NCI-H748 treated with DMSO at 0.1 percent for 48 hours (cell line): ENCODE measurements around the gene RHCE.
"Not testable (repeated sequence)": the region's sequence is repeated elsewhere in the genome, so short reads cannot be mapped to it uniquely, and the experiment has no call there.

Experiments
- DNase-seq: peaks from one replicate; lab custom pipeline; 2025; lab: John Stamatoyannopoulos, UW

Gene RHCE

DNA sequence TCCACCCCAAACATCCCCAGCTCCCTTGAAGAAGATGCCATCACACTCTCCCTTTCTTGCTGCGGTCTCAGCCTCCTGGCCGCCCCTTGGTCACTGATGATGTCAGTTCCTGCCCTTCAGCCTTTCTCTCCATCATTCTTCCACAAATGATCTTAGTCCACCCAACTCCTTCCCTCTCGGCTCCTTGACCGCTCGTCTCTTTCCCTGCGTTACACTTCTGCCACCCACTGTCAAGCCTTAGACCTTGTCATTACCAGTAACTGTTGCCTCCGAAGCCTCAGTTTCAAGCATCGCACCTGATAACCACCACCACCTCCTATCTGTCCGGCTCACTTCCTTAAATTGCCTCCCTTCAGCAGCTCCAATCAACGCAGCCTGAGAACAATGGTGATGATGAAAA lies 23.1 kb downstream of the RHCE start:
- DNase-seq = not testable (repeated sequence)

DNA sequence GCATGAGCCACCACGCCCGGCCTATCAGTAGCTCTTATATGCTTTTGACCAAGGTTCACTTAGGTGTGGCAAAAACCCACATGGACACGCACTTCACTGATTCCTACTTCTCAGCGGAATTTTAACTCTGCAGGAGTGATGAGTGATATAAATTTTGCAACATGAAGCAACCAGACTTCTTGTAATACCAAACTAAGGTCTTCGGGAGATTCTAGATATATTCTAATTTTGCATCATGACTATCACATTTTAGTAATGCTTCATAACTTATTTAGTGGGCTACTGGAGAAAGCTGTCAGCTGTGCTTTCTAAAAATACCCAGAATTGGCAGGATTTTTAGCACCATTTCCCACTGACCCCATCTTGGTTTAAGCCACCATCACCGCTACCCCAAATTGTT lies 27.8 kb downstream of the RHCE start:
- DNase-seq = no peak

DNA sequence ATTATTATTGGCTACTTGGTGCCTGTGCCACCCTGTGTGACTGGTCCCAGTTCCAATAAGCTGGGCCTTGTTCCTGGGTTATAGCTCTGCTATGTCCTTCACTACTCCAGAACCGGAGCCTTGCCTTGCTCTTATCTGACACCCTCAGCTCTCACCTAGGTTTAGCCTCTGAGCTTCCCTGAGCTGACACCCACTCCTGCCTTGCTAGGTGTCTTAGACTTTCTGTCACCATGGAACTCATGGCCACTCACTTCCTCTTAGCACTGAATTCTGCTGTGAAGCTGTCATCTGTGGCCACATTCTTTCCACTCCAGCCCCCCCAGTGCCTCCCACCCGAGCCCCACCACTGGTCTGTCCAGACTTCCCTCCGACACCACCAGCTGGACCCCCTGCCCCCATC lies 30.9 kb downstream of the RHCE start:
- DNase-seq = not testable (repeated sequence)

DNA sequence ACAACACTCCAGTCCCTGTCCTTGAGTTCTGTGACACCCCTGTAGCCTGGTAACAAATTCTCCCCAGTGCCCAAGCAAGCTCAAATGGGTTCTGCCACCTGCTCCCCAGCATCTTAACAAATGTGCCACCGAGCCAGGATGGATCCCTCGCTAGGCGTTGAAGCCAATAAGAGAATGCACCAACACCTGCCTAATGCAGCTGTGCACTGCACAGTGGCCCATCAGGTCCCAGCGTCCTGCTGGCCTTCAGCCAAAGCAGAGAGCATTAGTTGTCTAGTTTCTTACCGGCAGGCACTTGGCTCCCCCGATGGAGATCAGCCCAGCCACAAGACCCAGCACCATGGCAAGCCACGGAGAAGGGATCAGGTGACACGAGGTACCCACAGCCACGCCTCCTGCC lies 31.9 kb downstream of the RHCE start:
- not testable (repeated sequence) for DNase-seq

DNA sequence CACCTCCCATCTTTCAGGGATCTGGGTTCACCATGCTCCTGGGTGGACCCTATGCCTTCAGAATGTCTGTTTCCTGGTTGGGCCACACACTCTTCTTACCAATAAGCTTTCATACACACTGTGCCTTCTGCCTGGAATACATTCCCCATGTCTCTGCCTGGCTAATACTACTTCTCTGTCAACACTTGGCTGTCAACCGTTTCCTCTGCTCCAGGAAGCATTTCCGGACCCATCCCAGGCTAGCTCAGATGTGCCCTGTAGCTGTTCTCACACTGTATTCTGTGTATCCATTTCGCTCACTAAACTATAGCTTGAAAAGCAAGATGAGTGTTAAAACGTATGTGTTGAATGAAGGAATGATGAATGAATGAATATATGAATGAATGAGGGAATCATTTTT lies 33.5 kb downstream of the RHCE start:
- not testable (repeated sequence) for DNase-seq

DNA sequence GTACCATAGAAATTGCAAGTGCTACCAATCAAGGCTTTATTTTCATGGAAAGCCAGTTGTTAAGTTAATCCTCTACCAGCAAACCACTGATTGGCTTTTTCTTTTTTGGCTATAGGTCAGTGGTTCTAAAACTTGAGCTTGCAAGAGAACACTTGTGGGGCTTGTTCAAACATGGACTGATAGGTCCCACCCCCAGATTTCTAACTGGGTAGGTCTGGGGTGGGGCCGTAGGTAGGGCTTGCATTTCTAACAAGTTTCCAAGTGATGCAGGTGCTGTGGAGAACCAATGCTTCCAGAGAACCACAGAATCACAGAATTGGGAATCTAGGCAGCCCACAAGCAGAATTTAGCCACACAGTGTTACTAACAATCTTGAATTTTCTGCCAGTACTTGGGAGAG lies 36.8 kb downstream of the RHCE start:
- not testable (repeated sequence) for DNase-seq

DNA sequence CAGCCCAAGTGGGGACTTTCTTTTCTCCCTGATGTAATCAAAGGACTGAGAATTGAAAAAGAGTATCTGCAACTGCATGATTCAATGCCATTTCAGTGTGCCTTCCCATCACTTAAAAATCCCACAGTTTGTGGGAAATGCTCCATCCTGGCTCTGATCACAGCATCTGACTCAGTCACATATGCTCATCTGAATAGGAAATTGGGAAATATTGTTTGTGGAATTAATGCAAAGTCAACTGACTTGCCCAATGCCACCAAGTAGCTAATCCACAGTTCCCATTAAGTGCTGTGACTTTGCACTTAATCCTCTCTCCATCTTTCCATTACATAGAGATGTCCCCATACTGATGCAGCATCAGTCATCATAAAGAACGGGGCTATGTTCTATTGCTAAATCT lies 37.5 kb downstream of the RHCE start:
- not testable (repeated sequence) for DNase-seq

DNA sequence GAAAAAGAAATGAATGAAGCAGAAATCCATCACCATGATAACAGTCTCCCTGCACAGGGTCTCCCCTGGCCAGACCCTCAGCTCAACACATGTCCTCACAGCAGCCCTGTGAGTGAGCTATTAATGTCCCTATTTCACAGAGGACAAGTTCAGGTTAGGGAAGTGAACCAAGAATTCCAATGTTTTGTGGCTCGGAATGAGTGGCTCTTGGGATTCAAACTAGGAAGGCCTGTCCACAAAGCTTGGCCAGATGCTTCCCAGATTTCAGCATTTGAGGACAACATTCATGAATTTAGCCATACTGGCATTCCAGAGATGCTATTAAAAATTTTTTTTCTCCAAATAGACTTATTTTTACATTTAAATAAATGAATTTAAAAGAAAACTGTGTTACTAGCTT lies 38.1 kb downstream of the RHCE start:
- DNase-seq = not testable (repeated sequence)

DNA sequence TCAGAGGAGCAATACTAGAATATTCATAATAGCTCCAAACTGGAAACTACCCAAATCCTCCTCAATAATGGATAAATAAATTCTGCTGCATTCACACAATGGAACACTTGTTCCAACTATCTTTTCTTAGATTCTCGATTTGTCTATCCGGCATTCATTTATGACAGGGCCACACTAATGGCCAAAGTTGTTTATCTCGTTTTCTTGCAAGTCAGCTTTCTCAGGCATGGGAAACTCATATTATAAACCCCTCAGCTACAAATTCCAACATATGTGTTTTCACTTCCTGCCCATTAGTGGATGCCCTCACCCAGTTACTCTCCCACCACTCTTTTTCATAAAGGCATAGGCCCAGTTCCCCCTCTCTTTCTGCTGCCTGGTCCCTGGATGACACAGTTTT lies 42.3 kb downstream of the RHCE start:
- not testable (repeated sequence) for DNase-seq

DNA sequence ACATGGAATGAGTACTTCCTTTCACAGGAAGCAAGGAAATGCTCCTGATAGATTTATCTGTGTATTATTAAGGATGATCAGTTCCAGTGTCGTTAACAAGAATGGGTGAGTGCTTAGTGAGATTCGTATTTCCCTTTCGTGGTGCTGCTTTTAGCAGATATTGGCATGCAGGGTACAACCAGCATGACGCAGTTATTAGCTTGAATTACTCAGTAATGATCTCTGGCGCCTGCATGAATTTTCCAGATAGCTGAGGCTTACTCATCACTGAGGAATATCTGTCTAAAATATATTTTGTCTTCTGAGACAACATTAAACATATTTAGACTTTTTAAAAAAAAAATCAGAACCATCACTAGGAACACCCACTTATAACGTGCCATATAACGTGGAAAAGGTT lies 48.9 kb downstream of the RHCE start:
- DNase-seq = not testable (repeated sequence)

DNA sequence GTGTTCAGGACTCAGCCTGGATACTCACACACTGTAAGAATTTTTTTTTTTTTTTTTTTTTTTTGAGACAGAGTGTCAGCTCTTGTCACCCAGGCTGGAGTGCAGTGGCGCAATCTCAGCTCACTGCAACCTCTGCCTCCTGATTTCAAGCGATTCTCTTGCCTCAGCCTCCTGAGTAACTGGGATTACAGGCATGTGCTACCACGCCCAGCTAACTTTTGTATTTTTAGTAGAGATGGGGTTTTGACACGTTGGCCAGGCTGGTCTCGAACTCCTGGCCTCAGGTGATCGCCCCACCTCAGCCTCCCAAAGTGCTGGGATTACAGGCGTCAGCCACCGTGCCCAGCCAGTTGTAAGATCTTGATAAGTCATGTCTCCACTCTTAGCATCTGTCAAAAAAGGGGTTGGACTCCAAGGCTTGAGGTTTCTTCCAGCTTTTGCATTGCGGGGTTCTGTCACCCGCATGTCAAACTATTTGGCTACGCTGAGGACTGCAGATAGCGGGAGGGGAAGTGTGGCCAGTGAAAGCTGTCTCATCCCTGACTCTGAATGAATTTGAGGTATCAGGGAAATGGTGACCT lies 50.8 kb downstream of the RHCE start:
- DNase-seq = not testable (repeated sequence)

DNA sequence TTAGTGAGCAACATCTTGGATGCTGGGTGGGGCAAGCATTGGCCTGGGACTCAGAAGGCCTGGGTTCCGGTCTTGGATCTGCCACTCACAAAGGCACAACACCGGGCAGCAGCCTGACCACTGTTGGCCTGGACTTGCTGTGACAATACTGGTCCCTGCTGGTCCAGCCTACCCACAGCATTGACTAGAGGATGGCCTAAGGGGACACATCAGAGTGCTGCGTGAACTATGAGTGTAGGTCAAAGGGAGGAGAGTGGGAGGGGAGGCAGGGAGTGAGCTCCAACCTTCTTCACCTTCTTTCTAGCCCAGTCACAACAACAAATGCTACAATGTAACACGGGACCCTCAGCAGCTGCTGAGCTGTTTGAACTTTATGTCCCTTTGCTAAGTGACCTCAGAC lies 51.4 kb downstream of the RHCE start:
- DNase-seq = no peak

DNA sequence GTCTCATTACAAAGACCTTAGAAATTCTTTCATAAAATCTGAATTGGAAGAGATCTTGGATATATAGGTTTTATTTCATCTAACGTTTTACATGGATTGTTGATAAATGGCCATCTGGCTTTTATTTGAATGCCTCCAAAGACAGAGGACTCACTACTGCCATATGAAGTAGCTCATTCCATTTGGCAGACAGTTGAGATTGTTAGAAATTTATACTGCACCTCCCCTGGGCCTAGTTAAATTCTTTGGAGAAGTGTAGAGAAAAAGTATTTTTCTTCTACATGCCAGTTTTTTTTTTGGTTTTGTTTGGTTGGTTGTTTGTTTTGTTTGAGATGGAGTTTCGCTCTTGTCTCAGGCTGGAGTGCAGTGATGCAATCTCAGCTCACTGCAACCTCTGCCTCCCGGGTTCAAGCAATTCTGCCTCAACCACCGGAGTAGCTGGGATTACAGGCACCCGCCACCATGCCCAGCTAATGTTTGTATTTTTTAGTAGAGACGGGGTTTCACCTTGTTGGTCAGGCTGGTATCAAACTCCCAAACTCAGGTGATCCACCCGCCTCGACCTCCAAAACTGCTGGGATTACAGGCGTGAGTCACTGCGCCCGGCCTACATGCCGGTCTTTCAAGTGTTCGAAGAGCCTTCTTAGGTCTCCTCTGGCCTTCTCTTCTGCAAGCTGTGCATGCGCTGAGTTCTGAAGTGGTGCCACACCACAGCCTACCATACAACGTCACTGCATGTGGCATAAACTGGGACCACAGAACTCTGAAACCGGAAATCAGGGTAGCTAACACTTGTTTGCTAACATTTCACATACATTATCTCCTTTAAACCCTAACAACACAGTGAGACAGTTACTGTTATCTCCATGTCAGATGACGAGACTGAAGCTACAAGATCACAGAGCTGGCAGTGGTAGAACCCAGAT lies 57.7 kb downstream of the RHCE start:
- not testable (repeated sequence) for DNase-seq

DNA sequence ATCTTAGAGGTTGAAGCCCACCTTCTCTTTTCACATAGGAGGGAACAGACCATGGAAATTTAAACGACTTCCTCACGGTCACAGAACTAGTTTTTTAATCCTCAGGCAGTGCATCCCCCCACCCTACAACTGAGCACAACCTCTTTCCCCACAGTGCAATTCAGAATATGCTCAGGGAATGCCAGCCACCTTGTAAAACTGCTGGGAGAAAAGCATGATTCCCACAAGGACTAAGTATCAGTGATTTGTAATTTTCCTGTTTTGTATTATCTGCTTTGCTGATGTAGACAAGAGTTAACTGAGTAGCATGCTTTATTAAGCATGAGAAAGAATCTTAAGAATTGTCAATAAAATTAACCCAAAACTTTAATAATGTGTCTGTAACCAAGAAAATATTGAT lies 58.7 kb downstream of the RHCE start:
- DNase-seq = no peak

DNA sequence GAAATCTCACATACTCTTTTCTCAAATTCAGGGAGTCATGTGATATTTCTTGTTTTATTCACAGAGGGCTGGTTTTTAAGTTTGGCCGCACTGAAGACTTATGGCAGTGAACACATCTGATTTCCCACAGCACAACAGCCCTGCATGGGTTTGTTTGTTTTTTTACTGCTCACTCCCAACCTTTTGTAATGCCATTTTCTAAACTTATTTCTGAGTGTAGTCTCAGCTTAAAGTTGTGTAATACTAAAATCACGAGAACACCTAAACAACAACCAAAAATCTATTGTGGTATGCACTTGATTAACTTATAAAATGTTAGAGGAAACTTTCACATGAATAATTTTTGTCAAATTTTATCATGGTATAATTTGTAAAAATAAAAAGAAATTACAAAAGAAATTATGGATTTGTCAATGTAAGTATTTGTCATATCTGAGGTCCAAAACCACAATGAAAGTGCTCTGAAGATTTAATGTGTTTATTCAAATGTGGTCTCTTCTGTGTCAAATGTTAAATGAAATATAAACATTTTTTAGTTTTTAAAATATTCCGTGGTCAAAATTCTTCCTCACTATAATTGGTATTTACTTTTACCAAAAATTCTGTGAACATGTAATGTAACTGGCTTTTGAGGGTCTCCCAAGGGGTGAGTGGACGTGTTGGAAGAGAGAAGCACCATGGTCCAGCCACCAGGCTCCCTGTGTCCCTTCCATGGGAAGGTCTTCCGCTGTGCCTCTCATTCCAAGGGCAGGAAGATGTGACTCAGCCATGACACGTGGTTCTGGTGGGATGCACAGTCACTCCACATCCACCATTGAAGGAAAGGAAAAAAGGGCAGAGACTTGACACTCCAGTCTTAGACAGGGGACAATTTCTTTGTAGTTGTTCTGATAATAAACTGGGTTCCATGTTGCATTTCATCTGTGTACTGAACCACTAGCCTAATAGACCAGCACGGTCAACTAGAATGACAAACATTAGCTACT lies 59.7 kb downstream of the RHCE start:
- no peak for DNase-seq

DNA sequence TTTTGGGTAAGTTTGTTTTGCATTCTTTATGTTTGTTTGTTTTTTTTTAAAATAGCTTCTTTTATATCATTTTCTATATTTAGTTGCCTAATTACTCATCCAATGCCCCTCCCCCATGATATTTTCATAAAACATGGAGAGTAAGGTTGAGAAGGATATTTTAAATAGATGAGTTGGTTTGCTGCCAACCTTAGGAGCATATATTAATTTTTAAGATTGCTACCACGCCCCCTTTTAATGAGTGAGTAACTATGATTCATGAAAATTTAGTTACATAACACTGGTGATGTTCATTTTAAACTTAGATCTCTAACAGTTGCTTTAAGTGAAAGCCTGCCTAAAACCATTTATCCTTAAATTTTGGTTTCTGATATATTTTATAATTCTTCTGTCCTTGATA lies 63.8 kb downstream of the RHCE start:
- DNase-seq = no peak

DNA sequence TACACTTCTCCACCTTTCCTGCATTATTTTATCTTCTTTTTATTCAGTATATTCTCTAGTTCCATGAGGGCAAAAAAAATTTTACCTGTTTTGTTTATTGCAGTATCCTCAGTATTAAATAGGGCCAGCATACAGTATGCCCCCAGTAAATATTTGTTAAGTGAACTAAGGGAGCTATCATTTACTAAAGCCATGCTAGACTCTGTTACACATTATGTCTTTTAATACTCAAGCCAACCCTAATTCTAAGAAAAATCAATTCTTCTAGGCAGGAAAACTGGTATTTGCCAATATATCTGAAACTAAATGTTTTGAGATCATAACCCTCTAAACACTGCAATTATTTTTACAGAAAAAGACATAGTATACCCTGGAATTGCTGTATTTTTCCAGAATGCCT lies 64.2 kb downstream of the RHCE start:
- DNase-seq = no peak

DNA sequence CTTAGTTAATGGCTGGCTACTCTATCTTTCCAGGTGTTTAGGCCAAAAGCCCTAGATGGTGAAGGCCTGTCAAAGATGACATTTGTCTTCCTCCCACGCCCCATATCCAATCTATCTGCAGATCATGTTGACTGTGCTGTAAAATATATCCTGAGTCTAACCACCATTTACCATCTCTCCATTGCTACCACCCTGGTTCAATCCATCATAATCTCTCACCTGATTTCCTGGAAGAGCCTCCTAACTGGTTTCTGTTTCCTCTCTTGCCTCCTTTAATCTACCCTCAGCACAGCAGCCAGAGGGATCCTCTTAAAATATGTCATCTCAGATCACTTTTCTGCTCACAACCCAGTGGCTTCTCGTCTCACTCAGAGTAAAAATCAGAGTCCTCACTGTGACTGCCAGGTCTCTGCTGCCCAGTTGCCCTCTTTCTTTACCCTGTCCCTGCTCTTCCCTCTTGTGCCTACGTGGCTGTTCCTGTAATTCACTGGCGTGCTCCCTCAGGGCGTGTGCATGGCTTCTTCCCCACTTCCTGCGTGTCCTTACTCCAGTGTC lies 64.7 kb downstream of the RHCE start:
- no peak for DNase-seq

DNA sequence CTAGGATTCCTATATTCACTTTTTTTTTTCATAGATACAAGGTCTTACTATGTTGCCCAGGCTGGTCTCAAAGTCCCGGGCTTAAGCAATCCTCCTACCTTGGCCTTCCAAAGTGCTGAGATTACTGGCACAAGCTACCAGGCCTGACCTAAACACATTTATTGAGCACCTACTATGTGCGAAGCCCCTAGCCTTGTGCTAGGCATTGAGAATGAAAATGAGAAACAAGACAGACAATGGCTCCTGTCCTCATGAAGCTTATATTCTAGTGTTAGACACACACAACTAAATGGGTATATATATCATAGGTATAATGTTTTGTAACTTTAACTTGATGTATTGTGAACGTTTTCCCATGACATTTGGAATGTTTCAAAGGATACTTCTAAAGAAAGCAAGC lies 71.0 kb downstream of the RHCE start:
- DNase-seq = no peak

DNA sequence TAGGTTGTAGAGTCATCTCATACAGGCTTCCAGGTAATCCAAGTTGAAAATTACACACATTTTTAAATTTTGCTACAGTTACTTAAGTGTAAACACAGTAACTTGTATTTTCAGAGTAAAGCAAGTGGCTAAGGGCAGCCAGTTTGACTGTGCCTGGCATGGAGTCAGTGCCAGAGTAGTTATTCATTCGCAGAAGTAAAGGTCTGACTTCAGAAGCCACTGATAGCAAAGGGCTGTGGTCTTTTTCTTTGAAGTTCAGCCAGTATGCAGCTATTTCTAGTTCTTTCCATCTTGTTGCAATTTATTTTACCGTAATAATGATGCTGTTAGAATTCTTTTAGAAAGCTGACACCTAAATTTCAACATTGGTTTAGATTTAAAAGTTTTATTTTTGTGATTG lies 73.1 kb downstream of the RHCE start:
- no peak for DNase-seq

DNA sequence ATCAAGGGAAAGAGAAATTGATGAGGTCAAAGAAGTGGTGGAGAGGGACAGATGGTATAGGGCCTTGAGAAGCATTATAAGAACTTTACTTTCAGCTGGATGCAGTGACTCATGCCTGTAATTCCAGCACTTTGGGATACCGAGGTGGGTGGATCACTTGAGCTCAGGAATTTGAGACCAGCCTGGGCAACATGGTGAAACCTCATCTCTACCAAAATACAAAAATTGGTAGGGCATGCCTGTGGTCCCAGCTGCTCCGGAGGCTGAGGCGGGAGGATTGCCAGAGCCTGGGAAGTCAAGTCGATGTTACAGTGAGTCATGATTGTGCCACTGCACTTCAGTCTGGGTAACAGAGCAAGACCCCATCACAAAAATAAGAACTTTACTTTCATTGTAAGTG lies 76.8 kb downstream of the RHCE start:
- DNase-seq = no peak

DNA sequence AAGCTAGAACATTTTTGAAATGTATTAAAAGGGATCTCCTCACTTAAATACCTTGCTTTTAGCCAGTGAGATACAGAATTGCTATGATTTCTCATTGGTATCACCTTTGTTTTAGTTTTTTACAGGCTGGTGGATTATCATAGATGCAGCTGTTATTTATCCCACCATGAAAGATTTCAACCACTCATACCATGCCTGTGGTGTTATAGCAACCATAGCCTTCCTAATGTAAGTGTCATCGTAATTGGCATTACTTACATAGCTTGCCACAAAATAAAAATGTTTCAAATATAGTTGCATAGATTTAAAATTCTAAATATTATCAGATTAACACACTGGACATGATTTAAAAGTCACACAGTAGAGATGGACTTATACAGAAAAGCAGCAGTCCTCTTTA lies 77.8 kb downstream of the RHCE start:
- DNase-seq = no peak
